Measurements from ENCODE around the gene IL17B. TPM values are rescaled to one million over a fixed set of nuclear protein-coding genes. Genes with fewer than 3 reads are reported as not detected.

The IL17B gene
- polyA plus RNA-seq, 1 donor (not counting 4 experiments of a cell fraction or from before 2014, with no cell fraction given) = not detected

DNA sequence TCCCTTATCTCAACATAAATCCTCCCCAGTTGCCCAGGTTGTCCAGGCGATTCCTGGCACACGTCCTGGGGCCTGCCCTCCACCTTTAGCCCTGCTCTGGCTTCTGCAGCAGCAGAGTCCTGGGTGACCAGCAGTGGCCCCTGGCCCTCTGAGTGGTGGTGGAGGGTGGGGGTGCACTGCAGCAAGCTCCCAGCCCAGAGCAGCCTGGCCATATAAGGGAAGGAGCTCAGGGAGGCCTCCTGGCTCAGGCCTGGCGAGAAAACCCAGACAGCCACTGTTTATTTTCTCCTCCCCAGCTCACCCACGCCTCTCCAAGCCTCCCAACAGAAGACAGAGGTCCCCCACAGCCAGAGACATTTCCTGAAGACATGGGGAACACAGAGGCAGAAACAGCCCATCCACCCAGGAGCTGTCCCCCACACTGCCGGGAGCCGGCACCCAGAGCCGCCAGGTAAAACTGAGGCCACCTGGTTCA, 44.7 kb upstream of the IL17B start:
- no peaks in the 10 kb centered on the region for H3K9me1 ChIP-seq (ENCODE audit: control insufficient read depth, extremely low read depth, insufficient read depth, low read length)
- H3K79me2 ChIP-seq (ENCODE audit: control insufficient read depth, insufficient read depth, low read length) = no peaks in the 10 kb centered on the region

DNA sequence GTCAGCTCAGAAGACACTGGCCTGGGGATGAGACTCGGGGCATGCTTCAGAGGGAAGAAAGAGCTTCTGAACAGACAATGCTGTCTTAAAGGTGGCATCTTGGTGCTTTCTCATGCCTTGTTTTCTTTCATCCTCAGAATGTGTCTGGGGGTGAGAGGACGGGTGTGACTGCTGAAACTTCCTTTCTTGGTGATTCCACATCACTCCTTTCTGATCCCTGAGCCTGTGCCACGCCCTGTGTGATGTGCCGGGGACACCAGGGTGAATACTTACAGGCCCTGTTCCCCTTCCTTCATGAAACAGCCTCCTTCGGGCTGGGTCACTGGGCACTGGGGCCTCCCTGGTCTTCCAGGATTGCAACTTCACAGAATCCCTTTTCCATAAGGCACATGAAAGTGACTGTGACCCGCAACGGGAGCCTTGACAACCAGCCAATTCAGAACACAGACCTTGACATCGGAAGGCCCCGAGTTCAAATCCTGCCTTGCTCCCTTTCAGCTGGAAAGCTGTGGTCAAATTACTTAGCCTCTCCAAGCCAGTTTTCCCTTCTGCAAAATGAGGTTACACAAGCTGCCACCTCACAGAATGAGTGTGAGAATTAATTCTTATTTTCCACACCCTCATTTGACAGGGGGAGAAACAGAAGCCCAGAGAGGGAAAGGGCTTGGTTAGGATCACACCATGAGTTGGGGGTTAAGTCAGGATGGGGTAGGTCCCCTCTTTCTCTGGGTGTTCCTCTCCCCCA, 44.1 kb upstream of the IL17B start:
- no peaks in the 10 kb centered on the region for H3K9me1 ChIP-seq (ENCODE audit: control insufficient read depth, extremely low read depth, insufficient read depth, low read length)
- no peak for FAIRE-seq

More for the DNA sequence above, 44.7 kb upstream of the IL17B start:
- DNase-seq (ENCODE audit: low read depth, low spot score) = no peak
- Histone ChIP-seq H3K4me1 (ENCODE audit: control insufficient read depth, extremely low read depth, insufficient read depth, low read length) (peaks cover 3% of the 10 kb centered on the region), H4K20me1 (ENCODE audit: control insufficient read depth, extremely low read depth, insufficient read depth, low read length) (no peaks in the 10 kb centered on the region), H2AFZ (ENCODE audit: control insufficient read depth, low read length) (no peak overlapping the region), H3K27me3 (ENCODE audit: control insufficient read depth, extremely low read depth, insufficient read depth, low read length) (no peaks in the 10 kb centered on the region), H3K4me2 (ENCODE audit: control insufficient read depth, extremely low read depth, insufficient read depth, low read depth, low read length) (no peak overlapping the region), H3K36me3 (ENCODE audit: control insufficient read depth in 2 of 2, extremely low read depth in 1 of 2, insufficient read depth in 2 of 2, low read length in 2 of 2) (no peaks in the 10 kb centered on the region), H3K27ac (ENCODE audit: control insufficient read depth, insufficient read depth, low read length) (no peak overlapping the region), H3K9me3 (ENCODE audit: control insufficient read depth, low read depth, low read length) (no peaks in the 10 kb centered on the region), H3K9ac (ENCODE audit: control insufficient read depth, extremely low read depth, insufficient read depth, low read length) (no peak overlapping the region), H3K4me3 (ENCODE audit: control insufficient read depth in 2 of 3, extremely low read depth in 1 of 3, insufficient read depth in 2 of 3, low read depth in 1 of 3, low read length in 3 of 3) (no peak overlapping the region)
- TF ChIP-seq EZH2 (IDR thresholded peaks at IDR 0.05; ENCODE audit: low read length) = no peak
- TF ChIP-seq, protein P1, sequence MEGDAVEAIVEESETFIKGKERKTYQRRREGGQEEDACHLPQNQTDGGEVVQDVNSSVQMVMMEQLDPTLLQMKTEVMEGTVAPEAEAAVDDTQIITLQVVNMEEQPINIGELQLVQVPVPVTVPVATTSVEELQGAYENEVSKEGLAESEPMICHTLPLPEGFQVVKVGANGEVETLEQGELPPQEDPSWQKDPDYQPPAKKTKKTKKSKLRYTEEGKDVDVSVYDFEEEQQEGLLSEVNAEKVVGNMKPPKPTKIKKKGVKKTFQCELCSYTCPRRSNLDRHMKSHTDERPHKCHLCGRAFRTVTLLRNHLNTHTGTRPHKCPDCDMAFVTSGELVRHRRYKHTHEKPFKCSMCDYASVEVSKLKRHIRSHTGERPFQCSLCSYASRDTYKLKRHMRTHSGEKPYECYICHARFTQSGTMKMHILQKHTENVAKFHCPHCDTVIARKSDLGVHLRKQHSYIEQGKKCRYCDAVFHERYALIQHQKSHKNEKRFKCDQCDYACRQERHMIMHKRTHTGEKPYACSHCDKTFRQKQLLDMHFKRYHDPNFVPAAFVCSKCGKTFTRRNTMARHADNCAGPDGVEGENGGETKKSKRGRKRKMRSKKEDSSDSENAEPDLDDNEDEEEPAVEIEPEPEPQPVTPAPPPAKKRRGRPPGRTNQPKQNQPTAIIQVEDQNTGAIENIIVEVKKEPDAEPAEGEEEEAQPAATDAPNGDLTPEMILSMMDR (optimal IDR thresholded peaks at IDR 0.05 in 1 of 3, IDR thresholded peaks at IDR 0.05 in 1 of 3, conservative IDR thresholded peaks at IDR 0.05 in 1 of 3; ENCODE audit: extremely low read depth in 1 of 3, insufficient read depth in 2 of 3, low read length in 3 of 3) = no peak
- no peak for FAIRE-seq
- dilution Hi-C loops (cut with MboI; ENCODE audit: extremely low pct_ligation_motif_present, low sequenced_read_pairs) = no loop called here

More for the DNA sequence above, 44.1 kb upstream of the IL17B start:
- Histone ChIP-seq H3K4me1 (ENCODE audit: control insufficient read depth, extremely low read depth, insufficient read depth, low read length) (no peaks in the 10 kb centered on the region), H3K36me3 (ENCODE audit: control insufficient read depth in 2 of 2, extremely low read depth in 1 of 2, insufficient read depth in 2 of 2, low read length in 2 of 2) (no peaks in the 10 kb centered on the region), H3K27ac (ENCODE audit: control insufficient read depth, insufficient read depth, low read length) (no peak overlapping the region), H3K4me3 (ENCODE audit: control insufficient read depth in 2 of 3, extremely low read depth in 1 of 3, insufficient read depth in 2 of 3, low read depth in 1 of 3, low read length in 3 of 3) (no peak overlapping the region), H3K27me3 (ENCODE audit: control insufficient read depth, extremely low read depth, insufficient read depth, low read length) (no peaks in the 10 kb centered on the region), H2AFZ (ENCODE audit: control insufficient read depth, low read length) (no peak overlapping the region), H3K9ac (ENCODE audit: control insufficient read depth, extremely low read depth, insufficient read depth, low read length) (no peak overlapping the region), H4K20me1 (ENCODE audit: control insufficient read depth, extremely low read depth, insufficient read depth, low read length) (no peaks in the 10 kb centered on the region), H3K4me2 (ENCODE audit: control insufficient read depth, extremely low read depth, insufficient read depth, low read depth, low read length) (no peak overlapping the region), H3K9me3 (ENCODE audit: control insufficient read depth, low read depth, low read length) (no peaks in the 10 kb centered on the region), H3K79me2 (ENCODE audit: control insufficient read depth, insufficient read depth, low read length) (no peaks in the 10 kb centered on the region)
- TF ChIP-seq, protein P1 (optimal IDR thresholded peaks at IDR 0.05 in 1 of 3, IDR thresholded peaks at IDR 0.05 in 1 of 3, conservative IDR thresholded peaks at IDR 0.05 in 1 of 3; ENCODE audit: extremely low read depth in 1 of 3, insufficient read depth in 2 of 3, low read length in 3 of 3) = no peak
- TF ChIP-seq EZH2 (IDR thresholded peaks at IDR 0.05; ENCODE audit: low read length) = no peak
- DNase-seq (ENCODE audit: low read depth, low spot score) = no peak
- dilution Hi-C loops (cut with MboI; ENCODE audit: extremely low pct_ligation_motif_present, low sequenced_read_pairs) = no loop called here

All from keratinocyte (primary cell).